Hematopoietic multipotent progenitor cell (in vitro differentiated cells): Measurements from ENCODE around the gene UGT1A5. TPM values are rescaled to one million over a fixed set of nuclear protein-coding genes. Genes with fewer than 3 reads are reported as not detected.

Source experiments
- DNase-seq, 3 donors: peaks; one replicate each; pipeline ENCODE4 v3.0.0-alpha.2; 2011 to 2015; ENCODE audit warnings: low read depth in 2 of 3, low spot score in 2 of 3
- total RNA-seq: library from RNA; depleted of rRNA; stranded (reverse); fragments of >200 nt; gene quantifications from one replicate; pipeline ENCODE4 v1.2.3, GENCODE V29; 2012

UGT1A5 gene
- total RNA-seq, 1 donor: not detected

DNA sequence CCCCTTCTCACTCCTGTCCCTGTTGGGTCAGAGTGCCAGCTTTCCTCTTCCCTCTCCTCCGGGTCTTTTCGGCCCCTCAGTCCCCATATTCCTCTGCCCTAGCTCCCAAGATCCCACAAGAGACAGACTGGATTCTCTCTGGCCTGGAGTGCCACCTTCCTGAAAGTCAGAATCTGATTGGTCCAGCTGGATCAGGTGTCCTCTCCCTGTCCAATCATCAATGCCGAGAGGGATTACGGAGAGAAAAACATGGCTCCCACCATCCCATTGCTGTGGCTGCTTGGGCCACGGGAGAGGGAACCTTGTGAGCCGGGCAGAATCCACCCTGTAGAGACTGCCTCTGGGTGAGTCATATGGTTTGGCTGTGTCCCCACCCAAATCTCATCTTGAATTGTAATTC is 62.7 kb downstream of the UGT1A5 start:
- no peak for DNase-seq

DNA sequence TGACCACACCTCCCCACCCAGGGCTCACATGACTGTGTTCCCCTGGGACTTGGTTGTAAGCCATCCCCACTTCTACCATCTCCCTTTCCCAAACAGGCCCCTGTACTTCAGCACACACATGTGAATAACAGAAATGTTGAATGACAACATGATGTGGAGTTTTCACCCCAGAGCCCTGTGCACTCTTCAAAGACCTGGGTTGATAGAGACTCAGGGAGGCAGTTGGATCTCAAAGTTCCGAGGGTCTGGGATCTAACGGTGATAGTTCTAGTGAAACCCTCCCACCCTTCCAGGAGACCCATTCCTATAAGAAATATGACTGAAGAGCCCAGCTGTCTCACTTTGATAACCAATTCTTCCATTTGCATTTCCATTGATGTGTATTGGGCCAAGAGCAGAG is 65.3 kb downstream of the UGT1A5 start, which contains the start of gene MROH2A:
Gene MROH2A, plus strand, starts transcription at position 301 of the 400 bp plus-strand sequence. CDS start 1,029 bp downstream, outside the sequence.
- DNase-seq: no peak

DNA sequence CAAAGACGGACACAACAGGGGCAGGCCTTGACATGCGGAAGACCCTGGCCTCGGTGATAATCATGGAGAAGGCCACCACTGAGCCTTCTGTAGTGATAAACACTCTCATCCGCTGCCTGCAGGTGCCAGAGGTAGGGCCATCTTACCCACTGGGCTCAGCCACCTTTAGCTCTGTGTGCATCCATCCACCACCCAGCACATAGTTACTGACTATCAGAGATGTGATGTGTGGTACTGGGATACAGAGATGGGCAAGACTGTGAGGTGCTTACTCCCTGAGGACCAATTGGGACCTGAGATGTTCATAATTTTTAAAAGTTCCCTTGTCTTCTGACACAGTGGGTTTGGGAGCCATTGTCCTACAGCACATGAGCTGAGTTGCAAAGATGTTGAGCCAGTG is 67.0 kb downstream of the UGT1A5 start:
- no peak for DNase-seq

DNA sequence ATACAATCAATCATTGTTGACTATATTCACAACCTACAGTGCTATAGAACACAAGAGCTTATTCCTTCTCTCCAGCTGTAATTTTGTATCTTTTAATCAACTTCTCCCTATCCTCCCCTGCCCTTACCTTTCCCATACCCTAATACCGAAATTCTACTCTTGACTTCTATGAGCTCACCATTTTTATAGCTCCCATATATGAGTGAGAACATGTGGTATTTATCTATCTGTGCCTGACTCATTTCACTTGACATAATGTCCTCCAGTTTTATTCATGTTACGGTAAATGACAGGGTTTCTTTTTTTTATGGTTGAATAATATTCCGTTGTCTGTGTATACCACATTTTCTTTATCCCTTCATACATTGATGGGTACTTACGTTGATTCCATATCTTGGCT is 68.1 kb downstream of the UGT1A5 start:
- DNase-seq: no peak

DNA sequence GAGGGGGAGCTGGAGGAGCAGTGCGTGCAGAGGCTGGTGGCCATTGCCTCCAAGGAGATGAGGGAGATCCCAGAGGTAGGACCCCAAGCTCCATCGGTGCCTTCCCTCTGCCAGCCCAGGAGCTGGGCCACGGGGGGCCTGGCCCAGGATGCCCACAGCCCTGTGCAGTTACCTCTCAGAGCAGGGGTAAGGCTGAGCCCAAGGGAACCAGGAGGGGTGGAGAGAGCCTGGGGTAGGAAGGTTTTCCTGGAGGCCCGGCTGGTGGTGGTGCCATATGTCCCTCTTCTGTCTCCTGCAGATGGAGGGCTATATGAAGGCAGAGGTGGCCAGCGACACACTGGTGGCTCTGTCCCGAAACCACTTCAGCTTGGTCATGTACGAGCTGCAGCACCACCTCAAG is 76.8 kb downstream of the UGT1A5 start:
- no peak for DNase-seq

DNA sequence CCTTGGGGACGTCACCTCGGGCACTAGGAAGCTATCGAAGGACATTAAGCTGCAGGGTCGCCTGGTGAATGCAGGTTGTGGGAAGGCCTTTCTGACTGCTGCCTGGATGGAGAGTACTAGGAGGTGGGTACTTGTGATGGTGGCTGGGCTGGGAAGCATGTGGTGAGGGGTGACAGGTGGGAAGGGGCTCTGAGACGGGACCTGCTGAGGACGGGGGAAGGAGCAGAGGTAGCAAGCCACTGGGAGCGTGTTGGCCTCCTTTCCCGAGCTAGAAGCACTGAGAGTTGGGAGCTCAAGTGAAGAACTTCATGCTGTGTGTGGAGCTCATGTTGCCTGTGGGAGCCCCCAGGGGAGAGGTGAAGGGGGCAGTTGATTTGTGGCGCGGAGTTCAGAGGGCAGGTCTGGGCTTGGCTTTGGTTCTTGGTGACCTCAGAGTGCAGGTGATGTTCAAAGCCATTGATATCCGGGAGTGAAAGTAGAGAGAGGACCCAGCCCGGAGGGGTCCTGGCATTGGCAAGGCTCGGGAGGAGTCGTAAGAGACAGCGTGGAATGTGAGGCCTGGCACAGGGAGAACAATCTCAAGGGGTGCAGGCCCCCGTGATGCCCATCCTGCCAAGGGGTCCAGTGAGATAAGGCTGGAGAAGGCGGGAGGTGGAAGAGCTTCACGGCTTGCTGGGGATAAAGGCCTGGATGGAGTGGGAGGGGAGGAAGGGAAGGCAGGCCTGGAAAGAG is 78.6 kb downstream of the UGT1A5 start:
- DNase-seq: no peak

DNA sequence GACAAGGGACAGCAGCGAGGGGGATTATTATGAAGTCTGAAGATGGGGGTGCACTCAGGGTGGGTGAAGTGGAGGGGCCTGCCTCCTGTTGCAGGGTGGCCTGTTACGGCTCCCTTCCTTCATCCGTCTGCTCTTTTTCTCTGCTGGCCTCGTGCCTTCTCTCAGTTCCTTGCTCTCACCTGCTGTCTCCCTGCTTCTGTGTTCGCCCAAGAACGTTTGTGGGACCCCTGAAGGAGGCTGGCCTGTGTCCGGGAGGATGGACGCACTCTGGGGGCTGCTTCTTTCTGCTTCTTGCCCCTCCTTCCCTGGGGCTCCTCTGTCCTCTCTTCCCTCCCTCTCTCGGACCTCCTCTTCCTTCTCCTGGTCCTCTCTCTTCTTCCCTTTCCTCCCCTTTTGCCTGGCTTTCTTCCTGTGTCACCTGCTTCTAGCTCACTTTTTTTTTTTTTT is 79.2 kb downstream of the UGT1A5 start:
- no peak for DNase-seq

DNA sequence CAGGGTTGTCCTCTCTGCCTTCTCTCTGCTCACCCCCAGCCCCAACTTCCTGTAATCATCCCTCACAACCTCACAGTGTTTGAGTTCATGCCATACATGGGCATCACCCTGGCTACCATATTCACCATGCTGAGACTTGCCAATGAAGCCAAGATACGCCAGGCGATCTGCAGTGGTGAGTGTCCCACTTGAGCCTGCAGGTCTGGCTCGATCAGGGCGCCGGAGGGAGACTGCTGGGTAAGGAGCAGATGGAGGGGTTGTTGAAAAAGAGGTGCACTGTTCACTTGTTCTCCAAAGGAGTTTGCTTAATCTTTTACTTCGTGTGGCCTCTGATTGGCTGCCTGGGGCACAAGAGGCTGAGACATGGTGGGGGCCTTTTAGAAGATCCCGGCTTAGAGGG is 80.0 kb downstream of the UGT1A5 start:
- DNase-seq: no peak

DNA sequence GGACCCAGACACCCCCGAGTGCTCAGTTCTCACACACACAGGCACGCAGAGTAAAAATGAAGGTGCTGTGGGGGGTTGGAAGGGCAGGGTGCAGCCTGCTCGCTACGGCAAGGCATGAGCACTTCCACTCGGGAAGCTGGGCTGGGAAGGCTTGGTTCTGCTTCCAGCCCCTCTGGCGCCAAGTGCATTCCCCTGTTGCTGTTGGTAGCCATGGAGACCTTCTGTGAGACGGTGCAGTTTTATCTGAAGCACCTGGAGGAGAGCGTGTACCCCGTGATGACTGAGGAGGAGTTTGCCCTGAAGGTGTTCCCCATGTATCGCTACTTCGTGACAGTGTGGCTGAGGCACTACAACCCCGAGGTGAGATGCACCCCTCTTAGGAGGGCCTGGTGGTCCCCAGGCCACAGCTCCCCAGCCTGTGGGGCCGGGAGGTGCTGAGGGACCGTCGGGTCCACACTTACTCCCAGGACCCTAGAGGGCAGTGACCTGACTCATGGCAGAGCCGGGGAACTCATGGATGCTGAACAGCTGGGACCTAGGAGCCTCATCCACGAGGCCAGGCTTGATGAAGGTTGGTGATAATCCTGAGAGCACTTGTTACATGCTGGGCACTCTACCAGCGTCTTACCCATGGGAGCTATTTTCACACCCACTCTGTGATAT is 80.9 kb downstream of the UGT1A5 start:
- no peak for DNase-seq

DNA sequence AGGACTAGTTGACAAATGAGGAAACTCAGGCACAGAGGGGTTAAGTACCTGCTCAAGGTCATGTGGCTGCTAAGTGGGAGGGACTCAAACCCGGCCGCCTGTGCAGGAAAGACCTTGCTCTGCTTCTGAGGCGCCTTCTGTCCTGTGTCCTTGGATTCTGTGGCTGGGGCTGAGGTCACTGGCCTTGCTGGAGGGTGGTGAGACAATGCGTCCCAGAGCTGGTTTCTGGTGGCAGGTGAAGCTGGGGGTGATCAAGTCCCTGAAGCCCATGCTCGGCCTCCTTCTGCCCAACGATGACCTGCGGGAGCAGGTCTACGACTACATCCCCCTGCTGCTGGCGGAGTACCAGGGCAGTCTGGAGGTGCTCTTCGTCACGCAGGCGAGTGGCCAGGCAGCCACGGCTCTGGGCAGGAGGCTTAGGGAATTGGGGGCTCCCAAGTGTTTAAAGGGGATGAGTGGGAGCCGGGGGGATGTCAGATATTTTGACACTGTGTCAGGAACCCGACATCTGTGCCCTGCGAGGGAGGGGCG is 81.5 kb downstream of the UGT1A5 start:
- no peak for DNase-seq

DNA sequence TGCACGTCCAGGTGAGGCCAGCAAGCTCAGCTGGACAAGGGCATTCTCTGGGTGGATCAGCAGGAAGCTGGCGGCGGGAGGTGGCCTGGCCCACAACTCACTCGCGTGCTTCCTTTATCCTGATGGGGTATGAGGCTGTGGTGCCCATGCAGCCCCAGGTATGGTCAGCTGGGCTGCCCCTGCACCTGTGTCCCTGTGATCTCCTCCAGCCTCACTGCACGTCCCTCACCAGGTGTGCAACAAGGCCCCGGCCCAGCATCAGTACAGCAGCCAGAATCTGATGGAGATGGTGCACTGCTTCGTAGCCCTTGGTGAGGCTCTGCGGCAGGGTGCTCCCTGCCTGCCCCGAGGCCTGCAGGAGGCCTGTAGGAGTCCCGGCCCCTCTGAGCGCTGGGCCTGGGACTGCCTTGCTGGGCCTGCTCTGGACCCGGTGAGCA is 83.0 kb downstream of the UGT1A5 start:
- no peak for DNase-seq

DNA sequence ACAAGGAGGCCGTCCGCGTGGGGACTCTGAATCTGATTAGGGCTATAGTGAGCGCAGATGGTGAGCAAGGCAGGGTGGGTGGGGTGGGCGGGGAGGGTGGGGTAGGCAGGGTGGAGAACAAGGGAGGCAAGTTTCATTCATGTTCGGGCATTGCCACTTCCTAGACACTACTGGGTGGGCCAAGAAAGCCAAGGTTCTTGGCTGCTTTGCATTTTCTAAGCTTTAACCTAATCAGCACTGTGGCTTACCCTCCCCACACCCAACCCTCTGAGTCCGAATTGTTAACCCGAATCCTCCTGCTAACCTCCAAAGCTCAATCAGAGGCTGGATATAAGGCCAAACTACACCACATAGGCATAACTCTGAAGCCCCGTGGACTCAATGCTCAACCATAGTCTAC is 83.5 kb downstream of the UGT1A5 start:
- DNase-seq: no peak

DNA sequence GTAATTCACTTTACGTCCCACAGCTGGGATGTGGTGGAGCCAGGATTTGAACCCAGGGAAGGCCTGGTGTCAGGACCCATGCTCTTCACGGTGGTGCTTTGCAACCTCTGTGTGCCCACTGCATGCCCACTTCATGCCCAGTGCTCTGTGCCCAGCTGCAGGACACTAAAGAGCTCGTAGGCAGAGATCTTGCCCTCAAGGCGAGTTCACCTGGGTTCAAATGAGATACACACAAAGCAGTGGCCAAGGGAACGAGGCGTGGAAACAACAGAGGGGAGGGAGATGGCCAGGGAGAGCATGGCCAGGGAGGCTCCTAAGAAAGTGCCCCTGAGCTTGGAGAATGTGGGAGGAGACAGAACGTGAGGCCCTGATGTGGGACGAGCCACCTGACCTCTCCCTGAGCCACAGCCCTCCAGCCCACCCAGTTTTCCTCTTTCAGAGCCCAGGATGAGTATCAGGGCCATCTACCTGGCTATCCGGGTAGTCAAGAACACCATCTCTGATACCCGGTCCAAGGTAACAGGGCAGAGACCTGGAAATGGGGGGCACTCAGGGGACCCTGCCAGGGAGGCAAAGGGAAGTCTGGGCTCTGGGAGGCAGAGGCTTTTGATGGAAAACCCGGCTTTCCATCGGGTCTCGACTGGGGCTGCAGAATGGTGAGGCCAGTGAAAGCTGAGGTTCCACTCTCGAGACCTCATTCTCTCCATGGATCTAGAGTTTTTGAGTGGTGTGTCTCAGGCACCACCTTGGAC is 85.8 kb downstream of the UGT1A5 start:
- DNase-seq: no peak

DNA sequence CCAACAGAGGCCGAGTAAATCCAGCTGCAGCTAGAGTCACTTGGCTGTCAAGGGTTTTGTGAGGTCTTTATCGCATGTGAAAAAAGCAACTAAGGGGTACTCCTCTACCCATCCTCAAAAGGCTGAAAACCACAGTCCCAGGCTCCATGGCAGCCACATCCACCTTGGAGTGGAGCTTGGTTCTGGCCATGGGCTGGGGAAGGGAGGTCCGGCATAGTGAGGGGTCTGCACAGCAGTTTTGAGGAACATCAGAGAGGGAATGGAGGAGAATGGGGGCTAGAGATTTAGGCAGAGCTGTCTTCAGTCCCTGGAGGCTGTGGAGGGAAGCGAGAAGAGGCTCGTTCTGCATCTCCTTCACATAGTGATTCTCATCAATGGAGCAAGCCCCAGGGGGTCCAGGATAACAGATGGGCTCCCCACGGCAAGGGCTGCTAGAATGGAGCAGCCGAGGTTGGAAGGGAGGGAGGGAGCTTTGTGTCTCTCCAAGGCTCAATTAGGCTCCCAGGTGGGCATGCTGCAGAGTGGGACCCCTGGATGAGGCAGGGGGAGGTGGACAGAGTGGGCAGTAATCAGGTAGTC is 86.5 kb downstream of the UGT1A5 start:
- no peak for DNase-seq

DNA sequence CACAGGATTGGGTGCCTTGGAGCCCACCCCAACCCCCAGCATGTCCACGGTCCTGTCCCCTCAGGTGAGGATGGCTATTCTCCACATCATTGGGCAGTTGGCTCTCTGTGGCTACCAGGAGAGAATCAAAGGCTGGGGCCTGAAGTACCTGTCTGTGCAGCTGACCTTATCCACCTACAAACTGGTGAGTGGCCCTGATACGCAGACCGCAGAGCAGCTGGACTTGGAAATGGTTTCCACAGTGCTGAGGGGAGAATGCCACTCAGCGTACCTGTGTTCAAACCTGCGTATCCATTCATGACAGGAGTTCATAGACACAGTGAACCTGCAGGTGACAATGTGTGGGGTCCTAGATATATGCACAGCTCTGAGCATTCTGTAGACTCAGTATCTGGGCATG is 87.0 kb downstream of the UGT1A5 start:
- no peak for DNase-seq

DNA sequence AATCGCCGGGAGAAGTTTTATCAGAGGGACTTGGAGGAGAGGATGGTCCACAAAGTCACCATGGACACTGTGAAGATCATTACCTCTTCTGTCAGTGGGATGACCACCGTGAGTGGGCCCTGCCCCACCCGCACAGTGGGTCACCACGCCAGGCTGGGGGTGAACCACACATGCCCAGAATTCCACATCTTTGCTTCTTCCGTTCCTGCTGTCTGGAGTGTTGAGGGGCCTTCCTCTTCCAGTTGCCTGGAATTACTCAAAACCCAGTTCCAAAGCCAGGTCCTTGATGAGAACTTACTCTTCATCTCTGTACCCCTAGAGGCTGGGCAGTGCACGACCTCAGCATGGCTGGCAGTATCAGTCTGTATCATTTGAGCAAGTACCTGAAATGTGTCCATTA is 87.5 kb downstream of the UGT1A5 start:
- DNase-seq: no peak

DNA sequence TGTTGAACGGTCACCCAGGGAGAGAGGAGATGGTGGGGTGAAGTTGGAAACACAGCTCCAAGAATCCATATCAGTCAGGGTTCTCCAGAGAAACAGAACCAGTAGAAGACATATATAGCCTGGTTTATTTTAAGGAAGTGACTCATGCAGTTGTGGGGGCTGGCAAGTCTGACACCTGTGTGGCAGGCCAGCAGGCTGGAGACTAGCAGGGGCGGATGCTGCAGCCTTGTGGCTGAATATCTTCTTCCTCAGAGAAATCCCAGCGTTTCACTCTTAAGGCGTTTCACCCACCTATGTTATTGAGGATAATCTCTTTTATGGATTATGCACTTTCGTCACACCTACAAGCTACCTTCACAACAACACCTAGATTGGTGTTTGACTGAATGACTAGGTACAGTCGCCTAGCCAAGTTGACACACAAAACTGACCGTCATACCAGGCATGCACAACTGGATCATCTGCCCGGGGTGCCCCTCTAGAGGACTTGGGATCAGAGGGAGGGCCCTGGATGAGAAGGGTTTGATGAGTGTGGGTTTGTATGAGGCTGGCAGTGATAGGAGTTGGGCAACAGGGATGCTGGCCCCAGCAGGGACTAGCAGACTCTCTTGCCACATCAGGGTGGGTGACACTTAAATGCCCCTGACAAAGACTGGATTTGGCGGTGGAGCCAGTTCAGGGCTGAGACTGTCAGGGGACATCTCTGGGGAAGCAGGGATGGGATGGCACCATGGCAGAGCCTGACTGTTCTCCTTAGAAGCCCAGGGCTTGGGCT is 88.8 kb downstream of the UGT1A5 start:
- DNase-seq: peak in 2 of 3 donors; percentile 3 to 12

DNA sequence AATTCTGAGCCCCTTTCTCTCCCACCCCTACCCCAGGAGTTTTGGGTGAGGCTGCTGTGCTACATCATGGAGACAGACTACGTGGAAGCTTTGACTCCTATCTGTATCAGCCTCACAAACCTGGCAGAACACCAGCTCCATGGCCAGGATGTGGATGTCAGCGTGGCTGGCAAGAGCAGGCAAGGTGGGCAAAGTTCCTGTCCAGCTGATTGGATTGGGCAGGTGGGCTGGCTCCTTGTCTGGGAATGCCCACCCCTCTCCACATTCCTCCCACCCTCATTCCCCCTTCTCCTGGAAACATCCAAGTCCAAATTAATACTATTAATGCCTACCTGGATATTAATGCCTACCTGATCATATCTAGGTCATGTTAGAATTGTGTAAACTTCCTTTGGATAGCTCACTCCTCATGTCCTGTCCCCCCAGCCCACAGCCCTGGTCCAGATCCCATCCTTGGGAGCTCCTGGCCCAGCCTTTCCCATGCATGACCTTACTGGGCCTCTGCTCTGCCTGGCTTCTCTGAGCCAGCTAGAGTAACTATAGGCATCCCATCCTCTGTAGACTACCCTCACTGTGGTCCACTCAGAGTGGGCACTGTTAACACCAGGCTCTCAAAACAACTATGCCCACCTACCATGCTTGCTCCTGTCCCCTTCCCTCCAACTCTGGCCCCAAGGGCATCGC is 89.6 kb downstream of the UGT1A5 start:
- DNase-seq: no peak

DNA sequence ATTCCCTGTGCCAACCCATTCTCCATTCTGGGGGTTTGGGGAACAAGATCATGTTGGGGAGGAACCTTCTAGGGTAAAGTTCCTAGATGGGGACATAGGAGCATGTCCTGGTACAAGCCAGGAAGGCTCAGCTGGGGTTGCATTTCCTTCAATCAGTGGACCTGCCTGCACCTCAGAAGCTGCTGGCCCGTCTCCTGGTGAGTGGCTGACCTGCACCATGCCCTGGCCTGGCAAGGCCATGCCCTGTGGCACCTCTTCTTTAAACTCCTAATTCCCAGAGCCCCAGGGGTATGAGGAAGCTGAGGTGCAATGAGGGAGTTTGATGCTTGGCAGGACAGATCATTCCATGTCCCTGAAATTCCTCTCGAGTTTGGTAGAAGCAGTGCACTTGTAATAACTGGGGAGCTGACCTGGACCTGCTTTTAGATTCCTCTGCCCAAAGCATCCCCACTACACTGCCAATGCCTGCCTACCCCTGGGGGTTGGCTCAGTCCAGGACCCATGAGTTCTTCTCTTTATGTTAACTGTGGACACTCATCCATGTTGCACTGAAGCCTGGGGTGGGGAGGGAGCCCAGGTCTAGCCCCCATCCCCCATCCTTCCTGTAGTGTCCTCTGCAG is 90.7 kb downstream of the UGT1A5 start:
- no peak for DNase-seq
